ENCODE data around the gene ACSS2. TPM values are rescaled to one million over a fixed set of nuclear protein-coding genes. Genes with fewer than 3 reads are reported as not detected.

The ACSS2 gene
- total and polyA plus RNA-seq, 2 of the 8 experiments (the other 6 are each of a cell fraction or from before 2014, with no cell fraction given): 17.7 to 24.2 TPM

GRCh38 chr20:34923414-34923813, 47.0 kb downstream of the ACSS2 start:
- Histone ChIP-seq H3K27me3 (replicated peaks in 1 of 4; ENCODE audit: control insufficient read depth in 3 of 4, extremely low read depth in 1 of 4, insufficient read depth in 3 of 4, low read length in 3 of 4) (no peaks in the 10 kb centered on the region), H3K14ac (ENCODE audit: insufficient read length) (no peak overlapping the region), H4K91ac (replicated peaks; ENCODE audit: insufficient read length, low read length) (no peak overlapping the region), H3K27ac (ENCODE audit: low read depth, low read length) (no peak overlapping the region), H3K4me2 (ENCODE audit: insufficient read depth in 1 of 2, low read depth in 2 of 2, low read length in 2 of 2) (no peak overlapping the region), H2AFZ (ENCODE audit: low read length) (no peak overlapping the region), H3K4me3 (ENCODE audit: extremely low read depth in 1 of 4, insufficient read depth in 2 of 4, low read depth in 3 of 4, low read length in 4 of 4) (no peak overlapping the region), H3K23ac (ENCODE audit: insufficient read length) (no peak overlapping the region), H4K8ac (ENCODE audit: extremely low read depth, insufficient read depth, low read length) (no peak overlapping the region), H3K4me1 (replicated peaks in 1 of 4; ENCODE audit: control insufficient read depth in 3 of 4, insufficient read depth in 4 of 4, low read length in 3 of 4) (no peaks in the 10 kb centered on the region), H2BK20ac (ENCODE audit: low read length) (no peak overlapping the region), H3K9ac (replicated peaks in 1 of 4; ENCODE audit: extremely low read depth in 1 of 4, low read depth in 3 of 4, low read length in 3 of 4) (no peak overlapping the region), H4K20me1 (replicated peaks in 1 of 2; ENCODE audit: control insufficient read depth in 1 of 2, insufficient read depth in 2 of 2, low read length in 2 of 2) (peaks cover 0 to 4% of the 10 kb centered on the region in 2 experiments), H3K79me2 (ENCODE audit: control insufficient read depth in 1 of 2, insufficient read depth in 2 of 2, low read length in 2 of 2) (no peaks in the 10 kb centered on the region), H3K79me1 (ENCODE audit: low read depth, low read length) (no peaks in the 10 kb centered on the region; the same call in 1 of the 2 replicates), H2BK5ac (ENCODE audit: low read depth, low read length) (no peak overlapping the region), H3K23me2 (ENCODE audit: low read depth, low read length) (no peaks in the 10 kb centered on the region; the same call in 1 of the 2 replicates), H3K9me3 (ENCODE audit: insufficient read depth in 2 of 2, low read depth in 1 of 2, low read length in 1 of 2) (peaks cover 2 to 4% of the 10 kb centered on the region in 2 experiments; a peak in 2 of 4 replicates), H3K18ac (ENCODE audit: extremely low read depth, low read length) (no peak overlapping the region), H4K5ac (ENCODE audit: insufficient read length, low read depth, low read length) (no peak overlapping the region), H3K56ac (replicated peaks; ENCODE audit: insufficient read length, low read depth, low read length) (no peak overlapping the region), H2BK12ac (ENCODE audit: low read depth, low read length) (no peak overlapping the region), H2AK5ac (ENCODE audit: low read depth, low read length) (no peak overlapping the region), H2BK120ac (replicated peaks; ENCODE audit: low read depth, low read length) (no peak overlapping the region), H3K4ac (replicated peaks; ENCODE audit: insufficient read length, low read depth, low read length) (no peak overlapping the region), H2BK15ac (ENCODE audit: low read length) (no peak overlapping the region), H3K36me3 (ENCODE audit: control insufficient read depth in 2 of 4, insufficient read depth in 4 of 4, low read length in 3 of 4) (peaks cover 0 to 12% (median under 1%) of the 10 kb centered on the region in 4 experiments; a peak in 4 of 8 replicates)
- CTCF ChIA-PET (ENCODE audit: partially characterized antibody): interaction anchor here (1.3 kb wide), 1 partner anchor 48 kb away, joined by 3 read pairs; no protein-coding TSS in a partner anchor
- FAIRE-seq: no peak
- POLR2A ChIA-PET (ENCODE audit: partially characterized antibody): no interaction called here
- no peak for DNase-seq (ENCODE audit: low read depth in 1 of 2, low spot score in 2 of 2)
- WGBS, 2 experiments (ENCODE audit: extremely low coverage in 1 of 2, insufficient coverage in 1 of 2, insufficient read length in 1 of 2, insufficient replicate concordance in 2 of 2, low coverage in 1 of 2, low lambda C conversion rate in 2 of 2, missing lambda C conversion rate in 1 of 2): 90% methylated on average over 2 of the region's 2 CpGs; no CpG with 5 or more reads in 1 of the 2 experiments
- TF ChIP-seq KDM4A (IDR thresholded peaks at IDR 0.05; ENCODE audit: low read depth, low read length, severe bottlenecking) (no peak), EZH2 (IDR thresholded peaks at IDR 0.05; ENCODE audit: low read depth, low read length, severe bottlenecking) (no peak), SUZ12 (IDR thresholded peaks at IDR 0.05; ENCODE audit: low read length) (no peak)
